Stimulated activated CD8-positive, alpha-beta memory T cell treated with anti-CD3 and anti-CD28 coated beads, Interleukin-15, amount 100 ng/mL, for 48 hours (primary cell): ENCODE results near the gene FRMD4B.

Experiments used
- DNase-seq, 2 donors: peaks; one replicate each; pipeline ENCODE4 v3.0.0-alpha.2; 2020; ENCODE audit warnings: low read depth in 2 of 2

FRMD4B gene

DNA sequence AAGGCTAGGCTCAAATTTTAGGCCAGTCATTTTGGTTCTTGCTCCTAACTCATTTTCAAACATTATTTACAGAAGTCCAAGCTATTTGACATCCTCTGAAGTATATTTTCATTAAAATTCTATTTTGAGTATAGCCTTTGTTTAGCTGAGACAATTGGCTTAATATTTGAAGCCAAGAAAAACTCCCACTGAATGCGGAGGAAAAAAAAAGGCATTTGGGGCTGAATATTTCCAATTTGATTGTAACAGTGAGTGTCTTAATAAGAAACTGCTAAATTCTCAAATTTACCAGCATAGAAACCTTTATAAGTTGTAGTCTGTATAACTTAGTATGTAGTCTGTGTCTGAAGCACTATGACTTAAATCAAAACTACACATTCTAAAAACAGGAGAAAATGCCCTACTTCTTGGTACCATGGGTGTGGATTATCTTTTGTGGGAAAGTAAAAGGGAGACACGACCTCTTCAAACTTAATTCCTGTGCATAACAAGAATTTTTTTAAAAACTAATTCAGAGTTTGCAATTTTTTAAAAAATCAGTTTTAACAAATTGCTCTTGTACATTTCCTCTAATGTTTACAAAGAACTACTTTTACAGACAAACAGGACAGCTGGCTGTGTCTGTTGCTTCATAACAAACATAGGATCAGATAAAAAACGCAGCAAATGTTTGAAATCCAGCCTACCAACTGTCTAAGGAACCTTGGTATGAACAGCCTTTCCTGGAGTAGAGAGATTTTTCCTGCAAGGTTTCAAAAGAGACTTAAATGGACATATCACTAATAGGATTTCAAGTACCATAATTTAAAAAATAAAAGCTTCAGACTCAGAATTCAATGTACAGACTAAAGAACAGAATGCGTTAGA, 210.8 kb downstream of the FRMD4B start:
- DNase-seq: no peak

DNA sequence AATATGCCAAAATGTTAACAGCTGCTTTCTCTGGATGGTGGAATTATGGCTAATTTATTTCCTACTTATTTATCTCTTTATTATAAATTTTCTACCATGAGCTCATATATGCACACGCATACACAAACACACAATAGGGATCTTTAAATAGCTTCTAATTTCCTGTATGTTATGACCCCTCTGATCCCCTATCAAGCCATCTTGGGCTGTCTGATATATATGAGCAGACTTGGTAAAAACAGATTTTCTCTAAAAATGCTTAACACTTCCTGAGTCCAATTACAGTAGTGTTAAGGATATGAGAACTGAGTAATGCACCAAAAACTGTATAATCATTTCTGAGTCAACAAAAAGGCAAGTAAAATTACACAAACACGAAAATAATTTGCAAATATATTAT, 211.4 kb downstream of the FRMD4B start:
- no peak for DNase-seq

- DNase-seq: no peak
Observed at GRCh38 chr3:69172058-69172457, 213.8 kb downstream of the FRMD4B start.

DNA sequence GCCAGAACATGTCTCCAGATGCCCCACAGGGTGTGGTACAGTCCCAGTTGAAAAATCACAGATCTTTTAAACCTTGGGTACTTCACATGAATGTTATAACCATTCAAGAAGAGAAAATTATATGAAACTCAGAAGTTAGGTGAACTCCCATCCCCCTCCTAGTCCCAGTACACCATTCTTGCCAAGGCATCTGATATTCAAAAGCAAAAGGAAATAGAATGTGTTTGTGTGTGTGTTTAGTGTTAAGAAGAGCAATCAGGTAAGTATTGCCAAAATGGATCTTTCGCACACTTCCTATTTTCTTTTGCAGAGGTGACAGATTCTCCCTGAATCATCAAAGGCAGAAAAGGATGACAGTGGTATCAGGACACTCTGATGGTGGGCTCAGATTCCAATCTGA, 219.4 kb downstream of the FRMD4B start:
- no peak for DNase-seq

GRCh38 chr3:69165744-69166143, 220.1 kb downstream of the FRMD4B start:
- no peak for DNase-seq

DNA sequence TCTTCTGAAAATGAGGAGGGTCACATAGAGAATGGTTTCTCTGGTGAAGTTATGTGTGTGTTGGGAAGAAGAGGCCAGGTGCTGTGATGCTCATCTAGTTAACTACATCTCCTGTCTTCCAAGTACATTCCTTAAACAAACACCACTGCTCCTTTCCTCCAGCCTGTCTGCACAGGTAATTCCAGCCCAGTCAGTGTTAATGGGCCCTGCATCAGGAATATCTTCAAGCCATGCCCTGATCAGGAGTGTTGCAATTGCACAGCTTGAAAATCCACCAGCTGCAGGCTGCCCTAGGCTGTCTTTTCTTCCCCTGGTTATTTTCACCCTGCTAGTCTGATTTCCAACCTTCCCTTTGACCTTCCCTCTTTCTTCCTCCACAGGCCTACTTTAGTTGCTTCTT, 221.6 kb downstream of the FRMD4B start:
- no peak for DNase-seq

DNA sequence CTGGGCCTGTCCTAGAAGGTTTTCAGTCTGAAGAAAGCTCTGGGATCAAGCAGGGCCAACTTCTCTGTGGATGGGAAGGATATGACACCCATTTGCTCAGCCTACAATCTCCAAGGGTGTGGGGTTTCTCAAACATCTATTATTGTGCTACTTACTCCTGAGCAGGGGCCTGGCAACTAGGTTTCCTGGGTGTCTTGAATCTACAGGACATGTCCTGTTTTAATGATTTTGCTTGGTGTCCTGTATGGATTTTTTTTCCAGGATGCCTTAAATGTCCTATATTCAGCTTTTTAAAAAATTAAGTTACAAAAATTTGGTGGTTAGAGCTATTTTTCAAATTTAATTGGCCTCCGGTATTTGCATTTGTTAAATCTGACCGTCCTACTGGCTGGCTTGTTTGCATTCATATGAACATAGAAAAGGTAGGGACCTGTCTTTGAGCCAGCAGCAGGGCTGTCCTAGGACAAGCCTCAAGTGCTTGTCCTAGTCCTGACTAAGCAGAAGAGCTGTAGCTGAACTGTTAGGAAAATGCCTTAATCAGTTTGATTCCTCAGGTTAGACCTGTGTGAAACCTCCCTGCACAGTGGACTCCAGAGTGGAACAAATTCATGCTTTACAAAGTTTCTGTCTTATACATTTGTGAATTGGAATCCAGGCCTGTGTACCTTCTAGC, 223.4 kb downstream of the FRMD4B start:
- no peak for DNase-seq

DNA sequence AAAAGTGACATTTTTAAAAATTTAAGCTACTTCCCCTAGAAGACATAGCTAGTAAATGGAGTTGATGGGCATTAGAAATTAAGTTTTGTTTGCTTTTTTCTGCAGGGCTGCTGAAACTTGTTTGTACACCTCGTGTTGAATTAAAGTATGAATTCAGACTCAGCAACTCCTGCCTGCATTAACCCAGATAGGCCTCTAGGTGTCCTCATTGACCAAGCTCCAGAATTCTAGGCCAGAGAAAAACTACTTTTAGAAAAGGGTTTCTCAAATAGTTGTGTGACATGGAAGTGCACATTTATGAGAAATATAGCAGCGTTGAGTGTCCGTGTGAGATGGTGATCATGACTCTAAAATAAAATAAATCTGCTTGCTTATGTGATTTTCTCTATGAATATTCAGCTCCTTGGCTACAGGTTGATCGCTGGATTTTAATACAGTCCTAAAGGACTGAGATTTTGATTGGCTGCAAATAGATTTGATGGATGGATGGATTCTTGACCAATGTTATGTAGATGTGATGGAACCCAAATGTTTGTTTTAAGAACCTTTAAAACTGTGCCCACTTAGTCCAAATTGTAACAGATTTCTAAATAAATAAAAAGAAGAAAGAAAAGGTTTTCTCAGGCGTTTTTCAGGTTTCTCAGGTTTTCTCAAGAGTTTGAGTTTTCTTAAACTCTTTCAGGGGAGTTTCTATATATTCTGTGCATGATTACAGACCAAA, 224.1 kb downstream of the FRMD4B start:
- DNase-seq: peak in 1 of 2 donors; percentile 7

GRCh38 chr3:69160525-69160924, 225.4 kb downstream of the FRMD4B start:
- DNase-seq: no peak

DNA sequence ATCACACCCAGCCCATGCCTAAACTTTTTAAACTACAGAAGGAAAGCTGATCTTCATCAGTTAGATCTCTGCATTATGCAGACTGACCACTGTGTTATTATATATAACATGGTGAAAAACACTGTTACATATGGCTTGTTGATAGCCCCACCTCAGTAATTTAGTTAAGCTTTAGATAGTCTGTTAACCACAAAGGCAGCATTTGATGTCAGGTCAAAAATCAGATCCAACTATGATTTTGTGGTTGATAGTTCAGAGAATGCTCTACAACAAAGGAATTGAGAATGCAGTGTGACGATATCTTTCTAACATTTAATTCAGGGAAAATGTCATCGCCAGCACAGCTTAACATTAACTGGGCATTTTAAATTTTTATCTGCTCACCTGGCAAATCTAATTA, 225.8 kb downstream of the FRMD4B start:
- DNase-seq: no peak

DNA sequence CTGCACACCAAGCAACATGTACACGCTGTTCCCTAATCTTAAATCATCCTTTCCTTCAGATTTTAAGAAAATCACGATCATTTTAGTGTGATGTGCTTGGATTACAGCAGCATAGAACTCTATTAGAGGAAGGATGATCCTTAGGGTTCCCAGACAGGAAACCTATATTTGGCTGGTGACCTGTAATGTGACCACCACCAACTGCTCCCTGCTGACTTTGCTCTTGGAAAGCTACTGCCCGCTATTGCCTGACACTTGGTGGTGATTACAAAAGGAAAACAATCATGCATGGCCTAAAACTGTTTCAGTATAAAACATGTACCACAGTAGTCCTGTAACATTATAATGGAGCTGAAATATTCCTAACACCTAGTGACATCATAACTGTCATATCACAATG, 236.3 kb downstream of the FRMD4B start:
- DNase-seq: no peak

- no peak for DNase-seq
Observed at GRCh38 chr3:69145688-69146087, 240.2 kb downstream of the FRMD4B start.

- DNase-seq: no peak
Observed at GRCh38 chr3:69144631-69145245, 241.2 kb downstream of the FRMD4B start.

DNA sequence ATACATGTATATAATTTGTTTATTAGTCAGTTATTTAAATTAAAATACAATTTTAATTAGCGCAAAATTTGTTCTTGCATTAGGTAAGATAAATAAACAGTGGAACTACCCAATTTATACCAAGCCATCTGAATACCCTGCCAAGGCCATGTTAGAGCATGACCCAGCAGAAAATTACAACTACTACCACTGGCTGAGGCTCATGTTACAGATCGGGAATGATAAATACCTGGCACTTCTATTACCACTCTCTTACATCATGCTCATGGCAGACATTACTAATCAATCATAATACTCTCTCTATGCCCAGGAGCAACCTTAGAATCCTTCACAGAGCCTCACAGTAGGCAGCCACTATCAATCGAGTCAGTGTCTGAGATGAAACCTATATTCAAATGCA, 242.3 kb downstream of the FRMD4B start:
- no peak for DNase-seq

- DNase-seq: no peak
Observed at GRCh38 chr3:69142797-69143454, 243.0 kb downstream of the FRMD4B start.

GRCh38 chr3:69142090-69142489, 243.8 kb downstream of the FRMD4B start:
- DNase-seq: no peak

DNA sequence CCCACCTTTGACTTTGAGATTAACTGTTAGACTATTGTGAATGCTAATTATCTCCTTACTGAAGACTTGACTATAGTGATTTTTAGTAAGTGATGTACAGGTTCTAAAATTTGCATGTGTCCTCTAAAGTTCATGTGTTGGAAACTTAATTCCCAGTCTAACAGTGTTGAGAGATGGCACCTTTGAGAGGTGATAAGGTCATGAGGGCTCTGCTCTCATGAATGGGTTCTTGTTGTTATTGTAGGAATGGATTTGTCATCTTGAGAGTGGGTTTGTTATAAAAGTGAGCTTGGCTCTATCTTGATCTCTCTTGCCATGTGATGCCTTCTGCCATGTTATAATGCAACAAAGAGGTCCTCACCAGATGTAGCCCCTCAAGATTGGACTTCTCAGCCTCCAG, 244.6 kb downstream of the FRMD4B start:
- no peak for DNase-seq

GRCh38 chr3:69137412-69137811, 248.5 kb downstream of the FRMD4B start:
- DNase-seq: no peak

GRCh38 chr3:69137005-69137404, 248.9 kb downstream of the FRMD4B start:
- no peak for DNase-seq

- no peak for DNase-seq
Observed at GRCh38 chr3:69130689-69131088, 255.2 kb downstream of the FRMD4B start.

DNA sequence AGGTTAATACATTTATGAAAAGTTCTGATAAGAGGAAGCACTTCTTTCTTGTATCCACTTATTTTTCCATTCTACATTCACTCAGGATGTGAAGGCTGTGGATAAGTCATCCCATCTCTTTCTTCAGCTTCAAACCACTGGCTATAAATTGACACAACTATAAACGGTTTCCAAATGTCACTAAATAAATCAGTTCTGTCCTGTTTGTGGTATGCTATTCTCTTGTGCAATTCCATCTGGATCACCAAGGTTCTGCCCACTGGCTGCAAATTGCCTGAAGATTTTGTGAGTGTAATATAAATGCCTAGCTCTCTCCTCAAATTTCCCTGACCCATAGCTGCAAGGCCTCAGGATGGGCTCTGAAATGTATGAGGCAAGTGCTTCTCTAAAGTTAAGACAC, 256.4 kb downstream of the FRMD4B start:
- no peak for DNase-seq

GRCh38 chr3:69128509-69128908, 257.4 kb downstream of the FRMD4B start:
- no peak for DNase-seq
